Activated naive CD4-positive, alpha-beta T cell treated with anti-CD3 and anti-CD28 coated beads, Interleukin-2, amount 50 U/mL, for 72 hours (primary cell): ENCODE data around the gene MOCS1. TPM values are rescaled to one million over a fixed set of nuclear protein-coding genes. Genes with fewer than 3 reads are reported as not detected.

Experiments
- ATAC-seq, 2 donors: fragments of 150-1000 bp; cut with Tn5 transposase; 2 replicates each; pipeline ENCODE4 v1.10.0; 2021; ENCODE audit warnings: mild to moderate bottlenecking in 2 of 2, moderate library complexity in 2 of 2
- DNase-seq, 2 donors: peaks; one replicate each; pipeline ENCODE4 v3.0.0; 2021 to 2022; ENCODE audit warnings: low spot score in 2 of 2
- H3K27ac Mint-ChIP-seq, 2 donors: one replicate each; pipeline ENCODE4 v1.8.0; 2022; ENCODE audit warnings: mild to moderate bottlenecking in 2 of 2, mixed read lengths in 2 of 2
- H3K36me3 Mint-ChIP-seq, 2 donors: one replicate each; pipeline ENCODE4 v1.8.0; 2022; ENCODE audit warnings: mixed read lengths in 2 of 2
- H3K9me3 Mint-ChIP-seq, 2 donors: one replicate each; pipeline ENCODE4 v1.8.0; 2022; ENCODE audit warnings: mixed read lengths in 2 of 2
- total RNA-seq, 2 donors: library from RNA; stranded (reverse); gene quantifications; one replicate each; pipeline ENCODE4 v1.2.3, GENCODE V29; 2022

MOCS1 gene
- total RNA-seq, 2 donors from 2014 or later, result 3.3 to 3.9 TPM

DNA sequence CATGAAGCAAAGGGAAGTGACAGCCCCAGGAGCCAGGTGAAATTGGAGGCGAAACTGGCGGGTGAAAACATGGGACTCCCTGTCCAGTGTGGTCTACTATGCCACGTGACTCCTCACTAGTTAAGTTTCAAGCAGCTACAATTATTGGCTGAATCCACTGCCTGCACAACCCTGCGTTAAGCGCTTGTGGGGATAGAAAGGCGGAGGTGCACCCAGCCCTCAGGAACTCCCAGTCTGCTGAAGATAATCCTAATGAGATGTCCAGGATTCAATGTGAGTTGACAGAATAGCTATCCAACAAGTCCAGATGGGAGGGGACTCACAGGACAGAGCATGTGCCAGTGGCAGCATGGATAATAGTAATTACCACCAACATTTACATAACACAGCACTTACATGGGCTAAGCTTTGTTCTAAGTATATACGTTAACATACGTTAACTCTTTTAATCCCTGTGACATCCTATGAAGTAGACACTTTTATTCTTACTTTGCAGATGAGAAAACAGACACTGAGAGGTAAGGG lies 1.8 kb downstream of the MOCS1 start:
- H3K9me3 Mint-ChIP-seq, result no peaks in the 10 kb centered on the region
- no peak for ATAC-seq

DNA sequence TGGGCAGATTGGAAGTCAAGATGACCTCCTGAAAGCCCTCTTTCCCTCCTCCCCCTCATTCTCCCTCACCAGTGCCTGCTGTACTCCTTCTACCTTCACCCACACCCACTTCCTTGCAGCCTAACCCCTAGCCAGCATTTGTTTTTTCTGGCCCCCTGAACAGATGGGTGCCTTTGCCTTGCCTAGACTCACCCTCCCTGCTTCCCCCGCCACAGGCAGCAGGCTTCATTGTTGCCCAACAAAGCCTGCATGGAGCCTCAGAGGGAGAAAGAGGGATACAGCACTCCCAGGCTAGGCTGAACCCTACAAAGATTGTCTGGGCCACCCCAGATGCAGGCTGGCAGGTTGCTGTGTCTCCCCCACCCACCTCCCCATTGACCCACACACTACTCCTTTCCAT lies 2.7 kb downstream of the MOCS1 start:
- Mint-ChIP-seq H3K27ac (no peak overlapping the region), H3K36me3 (no peaks in the 10 kb centered on the region), H3K9me3 (no peaks in the 10 kb centered on the region)
- ATAC-seq (no peak), DNase-seq (no peak)

More for the DNA sequence above, 1.8 kb downstream of the MOCS1 start:
- Mint-ChIP-seq H3K36me3 (no peaks in the 10 kb centered on the region), H3K27ac (no peak overlapping the region)
- DNase-seq, result no peak

DNA sequence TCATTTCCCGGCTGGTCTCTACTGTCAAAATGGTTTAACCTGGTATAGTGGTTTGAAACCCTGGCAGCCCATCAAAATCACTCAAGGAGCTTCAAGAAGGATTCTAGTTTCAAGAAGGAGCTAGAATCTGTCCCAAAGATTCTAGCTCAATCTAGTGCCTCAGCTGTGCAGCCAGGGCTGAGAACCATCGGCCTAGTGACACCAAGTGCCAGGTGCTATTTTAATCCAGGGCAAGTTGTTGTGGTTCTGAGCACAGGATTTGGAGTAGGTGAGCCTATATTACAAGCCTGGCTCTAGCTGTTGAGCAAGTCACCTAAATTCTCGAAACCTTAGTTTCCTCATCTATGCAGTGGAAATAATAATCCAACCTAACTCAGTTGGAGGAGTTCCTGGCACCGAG lies 3.7 kb downstream of the MOCS1 start:
- DNase-seq, result no peak
- no peak for ATAC-seq
- no peak overlapping the region for H3K27ac Mint-ChIP-seq
- peaks cover 4 to 6% of the 10 kb centered on the region in 2 donors for H3K9me3 Mint-ChIP-seq
- H3K36me3 Mint-ChIP-seq, result peaks cover 0 to 6% of the 10 kb centered on the region in 2 donors

DNA sequence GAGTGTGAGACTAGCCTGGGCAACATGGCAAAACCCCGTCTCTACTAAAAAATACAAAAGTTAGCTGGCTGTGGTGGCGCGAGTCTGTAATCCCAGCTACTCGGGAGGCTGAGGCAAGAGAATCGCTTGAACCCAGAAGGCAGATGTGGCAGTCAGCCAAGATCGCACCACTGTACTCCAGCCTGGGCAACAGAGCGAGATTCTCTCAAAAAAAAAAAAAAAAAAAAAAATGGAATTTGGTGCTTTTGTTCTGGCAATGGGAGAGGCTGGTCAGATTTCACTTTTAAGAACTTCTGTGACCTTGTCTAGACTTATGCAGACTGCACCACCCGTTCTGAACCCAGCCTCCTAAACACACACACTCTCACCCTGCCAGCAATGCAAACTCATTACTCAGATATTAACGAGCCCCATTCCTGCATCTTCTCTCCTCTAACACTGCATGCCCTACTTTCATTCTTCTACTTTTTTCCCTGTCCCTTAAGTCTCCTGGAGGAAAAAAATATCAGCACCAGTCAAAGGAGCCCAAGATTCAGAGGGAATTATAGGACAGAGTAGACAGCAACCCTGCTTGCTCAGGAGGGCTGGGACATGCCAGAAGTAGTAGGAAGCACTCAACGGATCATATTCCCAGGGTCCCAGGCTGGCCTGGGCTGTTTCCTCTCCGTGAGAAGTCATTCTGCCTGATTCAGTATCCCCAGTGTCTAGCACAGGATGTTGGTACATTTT lies 4.4 kb downstream of the MOCS1 start:
- H3K9me3 Mint-ChIP-seq, result peaks cover 4 to 6% of the 10 kb centered on the region in 2 donors

DNA sequence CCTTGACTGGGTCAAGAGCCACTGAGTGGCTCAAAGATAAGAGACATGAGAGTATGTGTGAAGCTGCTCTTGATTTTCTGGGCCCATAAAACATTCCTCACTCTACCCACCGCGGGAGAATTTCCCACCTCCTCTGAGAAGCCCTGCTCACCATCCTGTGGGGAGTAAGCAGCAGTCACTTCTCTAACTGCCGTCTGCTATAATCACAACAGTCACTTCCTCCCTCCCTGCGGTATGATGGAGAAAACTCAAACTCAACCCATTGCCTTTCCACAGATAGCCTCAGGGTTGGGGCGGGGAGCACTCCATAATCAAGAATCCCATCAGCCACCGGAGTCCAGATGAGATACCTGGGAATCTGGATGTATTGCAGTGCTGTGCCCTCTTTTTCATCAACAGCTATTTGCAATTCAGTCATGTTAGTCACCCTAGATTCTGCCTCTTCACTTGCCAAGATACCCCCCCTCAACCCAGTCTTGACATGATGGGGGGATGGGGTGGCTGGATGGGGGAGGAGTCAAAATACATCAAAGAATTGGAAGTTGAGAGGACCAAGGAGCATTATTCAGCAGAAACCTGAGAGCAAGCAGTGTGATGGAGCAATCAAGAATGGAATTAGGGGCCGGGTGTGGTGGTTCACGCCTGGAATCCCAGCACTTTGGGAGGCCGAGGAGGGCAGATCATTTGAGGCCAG lies 5.1 kb downstream of the MOCS1 start:
- ATAC-seq, result no peak
- DNase-seq, result no peak
- peaks cover 4 to 6% of the 10 kb centered on the region in 2 donors for H3K9me3 Mint-ChIP-seq
- no peak overlapping the region for H3K27ac Mint-ChIP-seq
- H3K36me3 Mint-ChIP-seq, result peaks cover 0 to 6% of the 10 kb centered on the region in 2 donors

More for the DNA sequence above, 4.4 kb downstream of the MOCS1 start:
- Mint-ChIP-seq H3K27ac (no peak overlapping the region), H3K36me3 (peaks cover 0 to 6% of the 10 kb centered on the region in 2 donors)
- DNase-seq, result no peak
- no peak for ATAC-seq

DNA sequence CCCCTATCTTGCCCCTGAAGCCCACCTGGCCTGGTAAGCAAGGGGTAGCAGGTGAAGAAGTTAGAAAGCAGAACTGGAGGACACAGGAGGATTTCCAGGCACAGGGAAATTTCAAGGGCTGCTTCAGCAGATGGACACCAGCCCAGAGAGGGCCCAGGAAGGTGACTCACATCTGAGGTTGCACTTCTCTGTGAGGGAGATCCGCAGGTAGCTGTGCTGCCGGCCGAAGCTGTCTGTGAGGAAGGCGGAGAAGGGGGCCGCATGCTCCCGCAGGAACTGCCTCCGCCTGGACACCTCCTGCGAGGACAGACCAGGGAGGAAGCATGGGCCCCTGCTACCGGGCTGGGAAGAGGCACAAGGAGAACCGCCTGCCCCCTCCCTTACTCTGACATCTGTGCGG lies 7.1 kb downstream of the MOCS1 start:
- Mint-ChIP-seq H3K36me3 (peaks cover 0 to 6% of the 10 kb centered on the region in 2 donors), H3K9me3 (peaks cover 4 to 6% of the 10 kb centered on the region in 2 donors), H3K27ac (no peak overlapping the region)
- peak in 1 of 2 donors; percentile 9 for ATAC-seq
- no peak for DNase-seq

DNA sequence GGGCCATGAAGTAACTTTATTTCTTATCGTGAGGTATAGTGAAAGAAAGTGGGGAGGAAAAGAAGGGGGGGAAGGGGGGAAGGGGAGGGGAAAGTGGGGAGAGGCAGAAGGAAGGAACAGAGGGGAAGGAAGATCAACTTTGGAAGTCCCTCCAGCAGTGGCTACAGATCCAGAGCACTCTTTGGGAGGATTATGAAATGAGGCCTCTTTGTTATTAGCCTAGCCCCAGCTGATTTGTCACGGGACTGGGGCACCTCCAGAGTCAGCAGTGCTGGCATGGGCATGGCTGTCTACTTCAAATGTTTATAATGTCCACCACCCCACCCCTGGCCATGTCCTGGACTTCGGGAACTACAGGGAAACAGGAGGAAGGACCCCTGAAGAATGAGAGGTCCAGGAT lies 7.6 kb downstream of the MOCS1 start:
- no peak for ATAC-seq
- no peak for DNase-seq
- Mint-ChIP-seq H3K9me3 (peaks cover 4 to 6% of the 10 kb centered on the region in 2 donors), H3K27ac (peak overlapping the region in 1 of 2 donors; percentile 87), H3K36me3 (peaks cover 0 to 6% of the 10 kb centered on the region in 2 donors)

DNA sequence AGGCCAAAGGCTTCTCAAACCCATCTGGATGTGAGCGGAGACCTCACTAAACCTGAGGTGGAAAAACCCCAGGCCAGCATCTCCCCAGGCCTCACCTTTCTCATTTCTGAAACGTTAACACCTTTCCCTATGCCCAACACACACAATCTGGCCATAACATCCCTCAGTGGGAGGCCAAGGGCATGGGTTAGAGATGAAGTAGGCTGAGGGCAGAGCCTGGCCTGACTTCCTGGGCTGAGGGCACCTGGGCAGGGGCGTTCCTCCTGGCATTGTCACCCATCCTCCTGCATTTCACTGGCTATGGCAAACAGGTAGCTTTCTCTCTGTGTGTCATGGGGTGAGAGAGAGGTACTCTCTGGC lies 8.4 kb downstream of the MOCS1 start:
- Mint-ChIP-seq H3K9me3 (peaks cover 4 to 6% of the 10 kb centered on the region in 2 donors), H3K36me3 (peaks cover 0 to 6% of the 10 kb centered on the region in 2 donors), H3K27ac (peak overlapping the region in 1 of 2 donors; percentile 87)
- no peak for DNase-seq
- ATAC-seq, result no peak

DNA sequence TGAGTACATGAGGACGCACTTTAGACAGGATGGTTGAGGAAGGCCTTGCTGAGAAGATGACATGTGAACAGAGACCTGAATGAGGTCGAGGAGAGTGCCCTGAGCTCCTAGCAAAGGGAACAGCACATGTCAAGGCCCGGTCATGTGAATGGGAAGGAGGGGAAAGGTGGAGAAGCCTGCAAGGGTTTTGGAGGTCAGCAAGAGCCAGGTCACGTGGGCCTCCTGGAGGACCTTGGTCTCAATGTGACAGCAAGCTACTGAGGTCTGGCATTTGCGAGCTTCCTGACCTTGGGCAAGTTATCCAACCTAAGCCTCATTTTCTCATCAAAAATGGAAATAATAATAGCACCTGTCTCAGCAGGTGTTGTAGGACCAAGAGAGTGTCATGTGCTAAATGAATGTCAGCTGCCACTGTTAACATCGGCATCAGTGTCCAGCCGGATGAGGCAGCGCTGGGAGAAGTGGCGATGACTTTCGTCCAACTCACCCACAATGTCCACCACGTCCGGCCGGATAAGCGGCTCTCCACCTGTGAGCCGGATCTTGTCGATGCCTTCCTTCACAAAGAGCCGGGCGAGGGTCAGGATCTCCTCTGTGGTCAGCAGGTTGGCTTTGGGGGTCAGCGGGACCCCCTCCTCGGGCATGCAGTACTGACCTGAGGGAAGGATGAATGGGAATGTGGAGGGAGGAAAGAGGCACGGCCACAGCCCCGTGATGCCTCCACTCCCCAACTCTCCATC lies 8.9 kb downstream of the MOCS1 start:
- Mint-ChIP-seq H3K27ac (peak overlapping the region in 1 of 2 donors; percentile 27), H3K36me3 (peaks cover 0 to 6% of the 10 kb centered on the region in 2 donors), H3K9me3 (peaks cover 4 to 6% of the 10 kb centered on the region in 2 donors)
- DNase-seq (no peak), ATAC-seq (no peak)

DNA sequence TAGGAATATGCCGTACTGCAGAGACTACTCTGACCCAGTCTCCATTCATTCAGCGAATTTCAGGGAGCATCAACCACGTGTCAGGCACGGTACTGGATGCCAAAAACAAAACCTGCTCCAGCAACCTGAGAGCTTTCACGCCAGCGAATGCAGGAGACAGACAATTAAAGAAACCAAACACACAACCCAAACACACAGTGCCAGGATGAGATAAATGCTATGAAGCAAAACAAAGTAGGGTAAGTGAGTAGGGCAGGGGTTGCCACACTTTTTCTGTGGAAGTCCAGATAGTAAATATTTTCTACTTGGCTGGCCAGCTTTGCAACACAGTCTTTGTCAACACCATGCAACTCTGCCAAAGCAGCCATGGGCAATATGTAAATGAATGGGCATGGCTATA lies 10.0 kb downstream of the MOCS1 start:
- peaks cover 4 to 6% of the 10 kb centered on the region in 2 donors for H3K9me3 Mint-ChIP-seq
- DNase-seq, result no peak
- no peak overlapping the region for H3K27ac Mint-ChIP-seq
- peaks cover 0 to 6% of the 10 kb centered on the region in 2 donors for H3K36me3 Mint-ChIP-seq
- ATAC-seq, result no peak

DNA sequence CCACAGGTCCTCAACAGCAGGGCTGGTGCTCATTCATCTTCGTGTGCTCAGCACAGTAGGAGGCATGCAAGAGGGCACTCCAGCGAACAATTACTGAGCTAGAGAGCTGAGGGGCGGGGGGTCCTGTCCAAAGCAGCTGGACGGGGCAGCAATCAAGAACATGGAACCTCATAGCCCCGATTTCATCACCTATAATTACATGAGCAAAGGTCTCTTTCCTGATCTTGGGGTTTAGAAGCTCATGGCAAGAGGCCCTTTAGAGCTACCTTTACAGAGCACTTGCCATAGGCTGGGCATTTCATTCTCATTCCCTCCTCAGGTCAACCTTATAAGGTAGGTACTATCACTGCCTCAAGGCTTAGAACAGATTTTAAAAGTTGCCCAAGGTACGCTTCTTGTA lies 10.4 kb downstream of the MOCS1 start:
- ATAC-seq (no peak), DNase-seq (no peak)
- H3K36me3 Mint-ChIP-seq, result peaks cover 0 to 6% of the 10 kb centered on the region in 2 donors
- peaks cover 4 to 6% of the 10 kb centered on the region in 2 donors for H3K9me3 Mint-ChIP-seq
- peak overlapping the region in 1 of 2 donors; percentile 10 for H3K27ac Mint-ChIP-seq

DNA sequence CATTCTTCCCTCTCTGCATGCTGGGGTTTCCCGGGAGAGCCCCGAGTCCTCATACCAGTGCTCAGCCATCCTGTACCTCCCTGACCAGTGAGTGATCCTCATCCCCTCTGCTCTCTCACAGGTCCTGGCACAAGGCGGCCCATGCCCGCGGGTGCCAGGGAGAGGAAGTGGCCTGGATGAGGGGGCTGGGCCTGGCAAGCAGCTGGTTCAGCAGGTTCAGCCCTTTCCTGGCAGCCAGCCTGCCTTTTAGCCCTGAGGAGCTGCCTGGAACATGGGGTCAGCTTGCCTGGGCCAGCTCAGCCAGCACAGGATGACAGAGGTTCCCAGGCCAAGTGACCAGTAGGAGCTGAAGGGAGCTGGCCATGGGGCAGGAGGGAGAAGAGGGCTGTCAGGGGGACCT lies 10.9 kb downstream of the MOCS1 start:
- no peak for ATAC-seq
- peaks cover 4 to 6% of the 10 kb centered on the region in 2 donors for H3K9me3 Mint-ChIP-seq
- H3K36me3 Mint-ChIP-seq, result peaks cover 0 to 6% of the 10 kb centered on the region in 2 donors
- H3K27ac Mint-ChIP-seq, result peak overlapping the region in 1 of 2 donors; percentile 10
- DNase-seq, result no peak

DNA sequence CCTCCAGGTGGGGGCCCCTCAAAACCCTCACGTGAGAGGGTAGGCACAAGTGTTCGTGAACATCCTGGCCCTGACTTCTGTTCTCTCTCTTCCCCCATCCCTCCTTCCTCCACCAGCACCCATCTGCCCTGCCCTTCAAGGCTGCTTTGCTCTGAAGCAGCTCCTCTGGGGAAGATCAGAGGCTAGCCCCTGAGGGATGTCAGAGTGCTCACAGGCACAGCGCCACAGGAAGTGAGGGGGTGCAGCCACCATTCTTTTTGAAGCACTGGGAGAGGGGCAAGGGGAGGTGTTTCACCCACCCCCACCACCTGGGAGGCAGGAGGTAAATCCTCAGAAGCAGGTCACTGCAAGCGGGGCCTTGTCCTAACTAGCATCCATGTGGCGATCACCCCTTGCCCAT lies 11.4 kb downstream of the MOCS1 start:
- Mint-ChIP-seq H3K27ac (peak overlapping the region in 1 of 2 donors; percentile 10), H3K36me3 (peaks cover 0 to 6% of the 10 kb centered on the region in 2 donors), H3K9me3 (peaks cover 4 to 6% of the 10 kb centered on the region in 2 donors)
- ATAC-seq (no peak), DNase-seq (no peak)

DNA sequence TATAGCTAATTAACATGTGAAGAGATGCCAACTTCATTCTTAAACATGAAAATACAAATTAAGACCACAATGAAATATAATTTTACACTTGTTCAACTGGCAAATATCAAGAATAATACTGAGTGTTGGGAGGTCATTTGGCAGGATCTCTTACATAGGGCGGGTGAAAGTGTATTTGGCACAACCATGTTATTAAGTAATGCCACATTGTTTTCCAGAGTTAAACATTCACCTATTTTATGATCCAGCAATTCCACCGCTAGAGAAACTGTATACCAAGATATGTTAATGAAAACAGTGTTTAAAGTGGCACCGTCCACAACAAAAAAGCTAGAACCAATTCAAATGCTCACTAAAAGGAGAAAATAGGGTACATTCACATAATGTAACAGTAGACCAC lies 14.1 kb downstream of the MOCS1 start:
- H3K27ac Mint-ChIP-seq, result no peak overlapping the region
- H3K9me3 Mint-ChIP-seq, result no peaks in the 10 kb centered on the region
- no peak for DNase-seq
- no peaks in the 10 kb centered on the region for H3K36me3 Mint-ChIP-seq
- no peak for ATAC-seq

DNA sequence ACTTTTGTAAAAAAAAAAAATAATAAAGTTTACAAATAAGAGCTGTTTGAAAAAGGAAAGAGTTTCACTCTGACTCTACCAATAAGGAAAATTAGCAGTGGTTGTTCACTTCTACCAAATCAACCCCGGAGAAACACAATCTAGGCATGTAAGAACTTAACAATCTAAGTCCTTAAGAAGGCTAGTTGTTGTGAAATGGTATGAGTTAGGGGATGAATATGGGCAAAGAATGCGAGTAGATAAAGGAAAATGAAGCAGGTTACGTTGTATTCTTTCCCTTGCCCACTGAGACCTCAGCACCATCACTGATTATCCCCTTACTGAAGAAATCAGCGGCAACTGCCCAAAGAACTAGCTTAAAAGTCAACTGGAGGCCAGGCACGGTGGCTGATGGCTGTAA lies 15.4 kb downstream of the MOCS1 start:
- H3K9me3 Mint-ChIP-seq, result no peaks in the 10 kb centered on the region
- no peaks in the 10 kb centered on the region for H3K36me3 Mint-ChIP-seq
- DNase-seq (no peak), ATAC-seq (no peak)
- H3K27ac Mint-ChIP-seq, result no peak overlapping the region

DNA sequence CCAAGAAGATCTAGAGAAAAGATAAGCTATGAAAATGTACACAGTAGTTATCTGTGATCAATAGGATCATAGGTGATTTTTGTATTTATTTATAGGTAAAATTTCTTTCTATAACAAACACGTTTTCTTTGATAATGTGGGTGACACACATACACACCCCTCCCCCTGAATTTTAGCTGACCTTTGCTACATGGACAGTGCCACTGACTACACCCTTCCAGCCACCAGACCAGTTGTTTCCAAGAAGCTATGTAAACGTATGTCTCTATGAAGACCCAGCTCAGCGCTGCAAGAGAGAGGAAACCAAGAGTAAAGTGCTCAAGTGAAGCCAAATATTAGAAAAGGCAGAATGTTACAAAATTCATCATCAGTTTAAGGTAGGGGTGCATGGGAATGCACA lies 16.3 kb downstream of the MOCS1 start:
- DNase-seq (no peak), ATAC-seq (no peak)
- Mint-ChIP-seq H3K36me3 (no peaks in the 10 kb centered on the region), H3K27ac (no peak overlapping the region), H3K9me3 (no peaks in the 10 kb centered on the region)

DNA sequence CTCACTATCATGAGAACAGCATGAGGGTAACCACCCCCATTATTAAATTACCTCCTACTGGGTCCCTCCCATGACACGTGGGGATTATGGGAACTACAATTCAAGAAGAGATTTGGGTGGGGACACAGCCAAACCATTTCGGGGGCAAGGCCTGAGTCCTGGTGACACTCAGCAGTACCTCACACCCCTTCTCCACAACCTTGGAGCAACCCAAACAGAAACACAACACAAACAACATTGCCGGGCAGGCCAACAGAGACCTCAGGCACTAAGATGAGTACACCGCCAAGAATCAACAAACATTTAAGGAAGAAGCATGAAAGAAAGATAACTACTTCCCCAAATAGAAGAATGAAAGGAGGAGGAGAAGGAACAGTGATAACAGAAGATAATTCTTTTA lies 16.9 kb downstream of the MOCS1 start:
- Mint-ChIP-seq H3K36me3 (no peaks in the 10 kb centered on the region), H3K27ac (no peak overlapping the region), H3K9me3 (no peaks in the 10 kb centered on the region)
- no peak for DNase-seq
- no peak for ATAC-seq
